K562 (cell line): Measurements from ENCODE around the gene MRPL4. TPM values are rescaled to one million over a fixed set of nuclear protein-coding genes. Genes with fewer than 3 reads are reported as not detected.
A peak's percentile ranks its signal among the peaks of the same experiment; 100 is the strongest.

Experiments used
- CCAR2 ChIP-seq: fragments of 200-400 bp; formaldehyde crosslinking; IDR thresholded peaks from 2 replicates; pipeline ENCODE4 v1.6.1; 2017; ENCODE audit warnings: mild to moderate bottlenecking, low read depth, low read length
- FOXK2 ChIP-seq, 2 experiments: fragments of 450-650 bp; IDR thresholded peaks in 1 of 2; conservative IDR thresholded peaks in 1 of 2; 2 replicates each; pipeline ENCODE4 v1.6.1; 2016; ENCODE audit warnings: low read depth in 2 of 2, mild to moderate bottlenecking in 1 of 2
- KLF10 ChIP-seq: fragments of 250-450 bp; sonication (Bioruptor Pico); IDR thresholded peaks from 2 replicates; pipeline ENCODE4 v1.6.1; 2021; ENCODE audit warnings: matching md5 sums
- L3MBTL2 ChIP-seq: fragments of 450-650 bp; IDR thresholded peaks from 2 replicates; pipeline ENCODE4 v1.6.1; 2016; ENCODE audit warnings: mild to moderate bottlenecking, moderate library complexity
- NELFE ChIP-seq: IDR thresholded peaks from 2 replicates; pipeline ENCODE4 v1.6.1; 2011; ENCODE audit warnings: mild to moderate bottlenecking; ENCODE audit not compliant: insufficient read depth, insufficient read length
- NR2C2 ChIP-seq, 2 experiments: fragments of 200-800 bp in 1 of 2; sonication (Bioruptor generic) in 1 of 2; sonication (generic) in 1 of 2; formaldehyde crosslinking in 1 of 2; IDR thresholded peaks; 2 replicates each; pipeline versions ENCODE4 v1.6.1 to v1.8.0; 2016 to 2022; ENCODE audit warnings: mild to moderate bottlenecking in 1 of 2, missing compliant biosample characterization in 1 of 2, missing genetic modification characterization in 1 of 2, missing genetic modification reagents in 1 of 2
- POLR2G ChIP-seq: fragments of 200-400 bp; formaldehyde crosslinking; IDR thresholded peaks from 2 replicates; pipeline ENCODE4 v1.6.1; 2017; ENCODE audit warnings: low read depth, mild to moderate bottlenecking, antibody characterized with exemption, low read length, moderate library complexity
- RAD51 ChIP-seq: fragments of 450-650 bp; IDR thresholded peaks from 2 replicates; pipeline ENCODE4 v1.7.1; 2016; ENCODE audit warnings: low read depth, mild to moderate bottlenecking, borderline replicate concordance
- RBFOX2 ChIP-seq: fragments of 200-400 bp; formaldehyde crosslinking; IDR thresholded peaks from 2 replicates; pipeline ENCODE4 v1.6.1; 2017; ENCODE audit warnings: low read depth, mild to moderate bottlenecking, low read length, moderate library complexity
- RBM39 ChIP-seq: fragments of 200-400 bp; formaldehyde crosslinking; optimal IDR thresholded peaks from 2 replicates; pipeline ENCODE3; 2018; ENCODE audit warnings: low read depth, low read length
- SAFB2 ChIP-seq: fragments of 200-400 bp; formaldehyde crosslinking; IDR thresholded peaks from 2 replicates; pipeline ENCODE4 v1.6.1; 2018; ENCODE audit warnings: borderline replicate concordance, low read length, low read depth, moderate library complexity; ENCODE audit not compliant: severe bottlenecking
- SLC30A9 ChIP-seq: fragments of 250-450 bp; sonication (Bioruptor Pico); IDR thresholded peaks from 2 replicates; pipeline ENCODE4 v1.8.0; 2022; ENCODE audit warnings: mild to moderate bottlenecking, moderate library complexity
- TRIM24 ChIP-seq, 2 experiments: fragments of 450-650 bp; IDR thresholded peaks; 2 replicates each; pipeline ENCODE4 v1.6.1; 2016
- UBTF ChIP-seq, 2 experiments: IDR thresholded peaks; 2 replicates each; pipeline ENCODE4 v1.6.1; 2012; ENCODE audit warnings: improper control_type of control experiment in 2 of 2, low read depth in 2 of 2, low read length in 2 of 2, borderline replicate concordance in 1 of 2
- YY1 ChIP-seq, 3 experiments: IDR thresholded peaks; 2 replicates each; pipeline ENCODE4 v1.6.1; 2011; ENCODE audit warnings: low read length in 2 of 3, mild to moderate bottlenecking in 2 of 3, moderate library complexity in 2 of 3, borderline replicate concordance in 1 of 3, control low read depth in 1 of 3, low read depth in 1 of 3; ENCODE audit not compliant: insufficient read depth in 3 of 3, insufficient replicate concordance in 2 of 3, control insufficient read depth in 1 of 3, insufficient read length in 1 of 3; ENCODE audit errors: extremely low read depth in 1 of 3
- ZFP1 ChIP-seq: fragments of 450-650 bp; formaldehyde crosslinking; IDR thresholded peaks from 2 replicates; pipeline ENCODE4 v1.4.0; 2020; ENCODE audit warnings: mild to moderate bottlenecking, mixed read lengths
- ZNF165 ChIP-seq: fragments of 250-450 bp; sonication (Bioruptor Pico); IDR thresholded peaks from 2 replicates; pipeline ENCODE4 v1.4.0; 2020; ENCODE audit warnings: borderline replicate concordance
- ZNF311 ChIP-seq: fragments of 250-450 bp; sonication (Bioruptor Pico); IDR thresholded peaks from 2 replicates; pipeline ENCODE4 v1.4.0; 2020; ENCODE audit warnings: mild to moderate bottlenecking, moderate library complexity
- polyA plus RNA-seq, 8 experiments: library from polyadenylated mRNA; depleted of rRNA in 4 of 8; stranded (reverse) in 5 of 8; unstranded in 3 of 8; fragments of >200 nt; fragmentation: Nextera tagmentation in 2 of 8; fragmentation: Illumina TruSeq in 1 of 8; extraction: Ambion mirVana in 2 of 8; extraction: Trizol in 1 of 8; gene quantifications; 2 replicates each; pipeline versions ENCODE4 v1.2.1 to v1.2.3, GENCODE V29; 2011 to 2014; ENCODE audit warnings: inconsistent platforms in 1 of 8, missing spikeins in 1 of 8
- total RNA-seq, 7 experiments: library from RNA; depleted of rRNA in 6 of 7; stranded (reverse); fragments of >200 nt in 6 of 7; fragmentation: Illumina TruSeq in 2 of 7; extraction: Trizol in 2 of 7; gene quantifications; 2 replicates each; pipeline versions ENCODE4 v1.2.1 to v1.2.3, GENCODE V29; 2011 to 2021; ENCODE audit warnings: low replicate concordance in 1 of 7
- TF ChIP-seq, protein P1 (sequence below): fragments of 450-650 bp; IDR thresholded peaks from 2 replicates; pipeline ENCODE4 v1.6.1; 2016; ENCODE audit warnings: low read depth, mild to moderate bottlenecking, moderate library complexity
- TF ChIP-seq, protein P2 (sequence below): sonication (generic); formaldehyde crosslinking; IDR thresholded peaks from 2 replicates; pipeline ENCODE4 v1.8.1; 2023; ENCODE audit warnings: mild to moderate bottlenecking, missing genetic modification reagents

The MRPL4 gene
- total and polyA plus RNA-seq, 9 of the 15 experiments (the other 6 are each of a cell fraction or from before 2014, with no cell fraction given), result 1.4 to 239 (median 64.9) TPM

- TF ChIP-seq UBTF (IDR thresholded peaks at IDR 0.05; ENCODE audit: borderline replicate concordance in 1 of 2, low read depth in 2 of 2, low read length in 2 of 2), result peak; percentile 16 to 60; a peak in 3 of 4 replicates
- no peak for TF ChIP-seq CCAR2
- TF ChIP-seq L3MBTL2, result peak; percentile 58; the same call in 1 of the 2 replicates
- peak; percentile 45; the same call in 1 of the 2 replicates for TF ChIP-seq NR2C2 (CRISPR knock-in tag; IDR thresholded peaks at IDR 0.05)
- no peak for TF ChIP-seq NR2C2 (tag; IDR thresholded peaks at IDR 0.05)
- no peak for TF ChIP-seq RBM39
- peak; percentile 73 for TF ChIP-seq RAD51
- peak; percentile 87 for TF ChIP-seq POLR2G
- no peak for TF ChIP-seq YY1 (IDR thresholded peaks at IDR 0.05; ENCODE audit: borderline replicate concordance in 1 of 3, control insufficient read depth in 1 of 3, extremely low read depth in 1 of 3, insufficient read depth in 3 of 3, insufficient read length in 1 of 3, insufficient replicate concordance in 2 of 3, low read depth in 1 of 3, low read length in 2 of 3)
- no peak for TF ChIP-seq KLF10 (CRISPR knock-in tag)
- no peak for TF ChIP-seq SAFB2
- peak; percentile 8 to 18; a peak in 1 of 4 replicates for TF ChIP-seq TRIM24 (IDR thresholded peaks at IDR 0.05)
- no peak for TF ChIP-seq ZNF311 (CRISPR knock-in tag)
- no peak for TF ChIP-seq ZFP1 (CRISPR knock-in tag)
- no peak for TF ChIP-seq NELFE
- TF ChIP-seq SLC30A9 (CRISPR knock-in tag), result no peak
- no peak for TF ChIP-seq ZNF165 (CRISPR knock-in tag)
- no peak for TF ChIP-seq FOXK2 (conservative IDR thresholded peaks at IDR 0.05 in 1 of 2, IDR thresholded peaks at IDR 0.05 in 1 of 2; ENCODE audit: low read depth in 2 of 2)
- TF ChIP-seq, protein P1, sequence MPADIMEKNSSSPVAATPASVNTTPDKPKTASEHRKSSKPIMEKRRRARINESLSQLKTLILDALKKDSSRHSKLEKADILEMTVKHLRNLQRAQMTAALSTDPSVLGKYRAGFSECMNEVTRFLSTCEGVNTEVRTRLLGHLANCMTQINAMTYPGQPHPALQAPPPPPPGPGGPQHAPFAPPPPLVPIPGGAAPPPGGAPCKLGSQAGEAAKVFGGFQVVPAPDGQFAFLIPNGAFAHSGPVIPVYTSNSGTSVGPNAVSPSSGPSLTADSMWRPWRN, result 0 out of 2 replicates have a peak, but pooled peaks have one; percentile 55
- TF ChIP-seq, protein P2, sequence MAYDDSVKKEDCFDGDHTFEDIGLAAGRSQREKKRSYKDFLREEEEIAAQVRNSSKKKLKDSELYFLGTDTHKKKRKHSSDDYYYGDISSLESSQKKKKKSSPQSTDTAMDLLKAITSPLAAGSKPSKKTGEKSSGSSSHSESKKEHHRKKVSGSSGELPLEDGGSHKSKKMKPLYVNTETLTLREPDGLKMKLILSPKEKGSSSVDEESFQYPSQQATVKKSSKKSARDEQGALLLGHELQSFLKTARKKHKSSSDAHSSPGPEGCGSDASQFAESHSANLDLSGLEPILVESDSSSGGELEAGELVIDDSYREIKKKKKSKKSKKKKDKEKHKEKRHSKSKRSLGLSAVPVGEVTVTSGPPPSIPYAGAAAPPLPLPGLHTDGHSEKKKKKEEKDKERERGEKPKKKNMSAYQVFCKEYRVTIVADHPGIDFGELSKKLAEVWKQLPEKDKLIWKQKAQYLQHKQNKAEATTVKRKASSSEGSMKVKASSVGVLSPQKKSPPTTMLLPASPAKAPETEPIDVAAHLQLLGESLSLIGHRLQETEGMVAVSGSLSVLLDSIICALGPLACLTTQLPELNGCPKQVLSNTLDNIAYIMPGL, result peak; percentile 56; the same call in 1 of the 2 replicates
- TF ChIP-seq RBFOX2, result peak; percentile 85
Observed at GRCh38 chr19:10286803-10287737, 35.1 kb downstream of the MRPL4 start, which contains the start of gene ICAM4 (continued).
